Eye (tissue), 1 donor: Measurements from ENCODE around the gene BMP7.

Experiments used
- DNase-seq: peaks from one replicate; pipeline ENCODE4 v3.0.0-alpha.2; 2015

Gene BMP7

DNA sequence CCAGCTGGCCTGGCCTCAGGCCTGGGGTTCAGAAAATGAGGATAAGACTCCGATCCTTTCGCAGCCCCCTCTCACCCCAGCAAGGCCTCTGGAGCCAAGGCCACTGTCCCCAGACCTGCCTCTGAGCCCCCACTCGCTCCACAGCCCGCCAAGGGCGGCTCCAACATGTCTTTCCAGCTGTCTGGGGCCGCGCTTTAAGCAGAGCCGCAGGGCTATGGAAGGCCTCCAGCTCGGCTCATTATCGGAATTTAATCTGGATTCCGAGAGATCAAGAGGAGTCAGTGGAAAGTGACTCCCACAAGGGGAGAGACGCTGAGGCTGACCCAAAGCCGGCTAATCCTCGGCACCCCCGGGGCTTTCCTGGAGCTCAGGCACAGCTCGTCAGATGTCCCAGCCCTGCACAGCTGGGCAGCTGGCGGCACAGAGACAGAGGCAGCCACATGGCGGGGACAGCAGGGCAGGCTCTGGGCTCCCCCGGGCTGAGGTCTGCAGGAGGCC is 41.8 kb downstream of the BMP7 start:
- DNase-seq, result peak; percentile 85

GRCh38 chr20:57223648-57224489 is 42.6 kb downstream of the BMP7 start:
- DNase-seq, result peak; percentile 45

- DNase-seq, result no peak
Measured at GRCh38 chr20:57222631-57222950, 43.9 kb downstream of the BMP7 start.

- DNase-seq, result no peak
Measured at GRCh38 chr20:57221916-57222630, 44.4 kb downstream of the BMP7 start.

- peak; percentile 63 for DNase-seq
Measured at GRCh38 chr20:57220337-57221145, 45.9 kb downstream of the BMP7 start.

GRCh38 chr20:57219071-57219677 is 47.3 kb downstream of the BMP7 start:
- DNase-seq, result no peak

GRCh38 chr20:57218489-57218888 is 48.0 kb downstream of the BMP7 start:
- DNase-seq, result no peak

GRCh38 chr20:57217802-57218201 is 48.6 kb downstream of the BMP7 start:
- no peak for DNase-seq

DNA sequence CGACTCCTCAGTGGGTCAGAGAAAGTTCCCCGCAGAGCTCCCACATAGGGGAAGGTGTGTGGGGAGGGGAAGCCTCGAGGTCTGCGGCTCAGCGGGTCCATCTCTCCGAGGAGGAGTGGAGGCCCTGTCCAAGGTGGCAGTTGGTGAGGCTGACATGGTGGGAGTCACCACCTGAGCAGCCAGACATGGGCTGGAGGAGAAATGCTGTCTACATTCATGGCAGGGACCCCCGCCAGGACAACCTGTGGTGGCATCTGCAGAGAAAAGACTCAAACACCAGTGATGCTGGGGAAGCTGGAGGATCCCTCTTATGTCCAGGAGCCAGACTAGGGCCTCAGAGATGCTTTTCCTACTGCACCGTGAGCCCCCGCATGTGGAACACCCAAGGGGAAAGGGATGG is 49.8 kb downstream of the BMP7 start:
- no peak for DNase-seq

DNA sequence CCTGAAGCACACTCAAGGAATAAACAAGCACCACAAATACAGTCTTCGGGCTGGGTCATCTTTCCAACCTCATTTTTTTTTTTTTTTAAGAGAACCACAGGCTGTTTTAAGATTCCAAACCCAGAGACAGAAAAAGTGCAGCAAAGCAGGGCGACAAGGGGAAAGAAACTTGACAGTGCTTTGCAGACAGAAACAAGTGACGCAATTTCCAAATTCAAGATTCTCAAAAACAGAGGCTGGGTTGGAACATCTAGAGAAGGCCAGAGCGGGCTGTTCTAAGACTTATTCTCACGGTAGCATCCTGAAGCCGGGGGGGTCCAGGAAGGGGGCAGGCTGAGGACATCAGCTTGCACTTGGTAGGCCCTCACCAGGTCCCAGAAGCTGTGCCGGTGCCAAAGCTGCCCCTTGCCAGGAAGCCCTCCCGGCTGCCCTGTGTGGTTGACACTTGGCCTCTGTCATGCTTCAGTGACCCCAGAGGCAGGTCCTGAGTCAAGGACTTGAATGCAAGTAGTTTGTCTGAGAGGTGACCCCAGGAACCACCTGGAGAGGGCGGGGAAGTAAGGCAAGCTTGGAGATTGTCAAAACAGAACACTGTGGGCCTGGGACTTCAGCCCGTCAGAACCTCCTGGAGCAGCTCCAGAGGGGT is 50.5 kb downstream of the BMP7 start:
- DNase-seq, result no peak

DNA sequence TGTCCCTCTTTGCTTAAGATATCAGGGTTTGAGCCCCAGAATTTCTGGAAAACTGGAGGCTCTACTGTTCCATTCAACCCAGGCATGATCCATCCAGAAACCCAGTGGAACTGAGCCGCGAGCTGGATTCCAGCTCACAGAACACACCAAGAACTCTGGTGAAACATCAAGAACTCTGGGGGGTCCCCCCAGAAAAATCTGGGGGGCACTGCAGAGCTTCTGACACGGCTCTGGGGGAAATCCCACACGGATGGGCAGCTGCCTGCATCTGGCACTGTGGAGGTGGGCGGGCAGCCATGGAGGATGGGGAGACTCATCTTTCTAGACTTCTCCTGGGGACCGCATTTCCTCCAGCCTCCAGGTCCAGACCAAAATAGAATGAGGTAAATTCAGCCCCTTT is 51.0 kb downstream of the BMP7 start:
- DNase-seq, result no peak

GRCh38 chr20:57214948-57215347 is 51.5 kb downstream of the BMP7 start:
- no peak for DNase-seq

- DNase-seq, result no peak
Measured at GRCh38 chr20:57214427-57214826, 52.0 kb downstream of the BMP7 start.

- DNase-seq, result no peak
Measured at GRCh38 chr20:57213924-57214323, 52.5 kb downstream of the BMP7 start.

DNA sequence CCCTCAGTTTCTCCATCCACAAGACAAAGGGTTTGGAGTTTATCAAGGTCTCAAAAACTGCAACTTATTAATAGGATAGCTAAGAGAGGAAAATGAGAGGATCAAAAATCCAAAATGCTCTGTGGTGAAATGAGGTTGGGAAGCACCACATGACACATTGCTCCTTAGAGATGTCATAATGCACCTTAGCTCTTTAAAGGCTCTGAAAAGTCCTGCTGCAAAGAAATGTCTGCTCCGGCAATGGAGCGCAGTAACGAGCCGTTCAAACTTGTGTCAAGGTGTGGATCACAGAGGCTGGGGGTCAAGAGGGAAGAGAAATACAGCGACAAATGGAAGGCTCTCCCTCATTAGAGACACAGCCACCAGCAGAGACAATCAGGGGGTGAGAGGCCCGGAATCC is 53.1 kb downstream of the BMP7 start:
- no peak for DNase-seq

DNA sequence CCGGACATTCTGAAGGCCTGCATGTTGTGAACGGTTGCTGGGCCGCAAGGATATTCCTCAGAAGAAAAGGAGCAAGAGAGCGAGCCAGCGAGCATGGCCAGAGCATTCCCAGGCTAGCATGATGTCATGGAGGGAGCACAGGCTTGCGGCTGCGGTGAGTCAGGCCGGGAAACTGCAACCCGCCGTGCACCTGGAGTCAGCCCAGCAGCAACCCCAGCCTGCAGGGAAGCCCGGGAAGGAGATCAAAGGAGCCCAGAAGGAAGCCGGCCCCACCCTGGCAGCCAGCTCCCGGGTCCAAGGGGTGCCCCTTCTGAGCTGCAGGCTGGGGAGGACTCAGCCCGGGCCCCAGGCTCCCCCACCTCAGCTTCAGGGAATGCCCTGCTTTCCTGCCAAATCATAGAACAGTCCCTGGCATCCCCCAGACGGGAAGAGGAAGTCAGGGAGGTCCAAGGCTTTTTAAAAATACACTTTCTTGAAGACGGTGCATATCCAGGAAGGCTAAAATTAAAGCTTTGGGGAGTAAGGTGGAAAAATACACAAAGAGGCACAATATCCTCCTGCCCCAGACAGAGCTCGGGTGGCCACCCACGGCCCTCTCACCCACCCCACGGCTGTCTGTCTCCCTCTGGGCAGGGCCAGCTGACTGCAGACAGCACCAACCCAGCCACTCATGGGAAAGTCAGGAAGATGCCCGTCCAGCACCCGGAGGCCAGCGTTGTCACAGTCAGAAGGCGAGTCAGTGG is 53.7 kb downstream of the BMP7 start:
- peak; percentile 83 for DNase-seq

GRCh38 chr20:57211908-57212533 is 54.4 kb downstream of the BMP7 start:
- peak; percentile 68 for DNase-seq

GRCh38 chr20:57211406-57211805 is 55.0 kb downstream of the BMP7 start:
- DNase-seq, result no peak

DNA sequence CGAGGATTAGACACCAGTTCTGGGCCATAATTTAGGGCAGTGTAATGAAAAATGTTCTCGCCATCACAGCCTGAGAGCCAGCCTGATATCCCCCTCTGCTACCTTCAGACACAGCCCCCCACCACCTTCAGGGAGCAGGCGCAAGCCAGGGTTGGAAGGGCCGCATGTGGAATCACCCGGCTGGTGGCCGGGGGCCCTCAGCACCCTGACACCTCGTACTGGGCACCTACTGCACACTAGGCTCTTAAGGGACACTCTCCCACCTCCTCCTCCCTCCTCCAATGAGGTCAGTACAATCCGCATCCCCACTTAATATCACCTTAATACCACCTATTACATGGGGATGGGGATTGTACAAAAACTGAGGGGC is 55.5 kb downstream of the BMP7 start:
- DNase-seq, result no peak

DNA sequence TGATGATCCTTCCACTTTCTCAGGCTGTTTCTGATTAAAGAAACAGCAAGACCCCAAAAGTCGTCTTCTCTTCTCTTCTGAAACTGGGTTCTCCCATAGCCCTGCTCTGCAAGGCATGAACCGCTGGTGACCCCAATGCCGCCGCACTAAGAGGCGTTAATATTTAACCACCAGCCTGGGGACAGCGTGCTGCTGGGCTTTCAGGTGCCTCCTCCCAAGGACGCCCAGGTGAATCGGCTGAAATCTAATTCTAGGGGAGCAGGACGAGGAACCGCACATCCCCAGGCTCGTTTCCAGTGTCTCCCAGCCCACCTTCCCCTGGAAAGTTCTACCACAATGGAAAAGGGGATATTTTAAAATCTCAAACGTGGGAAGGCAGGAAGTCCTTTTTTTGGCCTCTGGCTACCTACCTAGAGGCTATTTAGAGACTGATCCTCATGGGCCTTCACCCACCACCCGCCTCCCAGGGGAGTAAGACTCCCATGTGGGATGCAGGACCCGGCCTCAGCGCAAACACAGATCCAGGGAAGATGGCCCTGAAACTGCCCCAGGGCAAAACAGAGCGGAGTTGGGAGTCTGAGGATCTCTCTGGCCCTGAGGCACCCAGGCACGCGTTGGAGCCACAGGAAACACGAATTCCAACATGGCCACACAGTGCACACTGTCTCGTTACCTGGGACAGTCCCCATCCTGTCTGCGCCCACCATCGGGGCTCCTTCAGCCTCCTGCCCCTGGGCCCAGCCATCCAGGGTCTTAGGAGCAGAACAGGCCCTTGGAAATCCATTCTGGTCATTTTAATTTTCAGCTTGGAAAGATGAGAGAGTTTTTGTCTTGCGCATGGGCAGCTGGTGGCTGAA is 56.2 kb downstream of the BMP7 start:
- no peak for DNase-seq
